ENCODE data around the gene TNNT3.

GRCh38 chr11:1968454-1969002 is 49.0 kb downstream of the TNNT3 start:
- no peak for TF ChIP-seq CTCF (conservative IDR thresholded peaks at IDR 0.05; ENCODE audit: low read length)
- TF ChIP-seq EZH2phosphoT487 (IDR thresholded peaks at IDR 0.05; ENCODE audit: borderline replicate concordance, low read depth, low read length) = no peak
